Mononuclear cell (primary cell): ENCODE data around the gene VTI1A. TPM values are rescaled to one million over a fixed set of nuclear protein-coding genes. Genes with fewer than 3 reads are reported as not detected.
"Not testable (repeated sequence)": the region's sequence is repeated elsewhere in the genome, so short reads cannot be mapped to it uniquely, and the experiment has no call there.

Source experiments
- H3K27me3 ChIP-seq: 2 replicates; pipeline ENCODE4 v1.6.0; 2011; ENCODE audit warnings: low read length, control low read depth; ENCODE audit not compliant: insufficient read depth
- H3K4me1 ChIP-seq: 2 replicates; pipeline ENCODE4 v1.5.1; 2011; ENCODE audit warnings: mild to moderate bottlenecking, low read length, control low read depth; ENCODE audit not compliant: insufficient read depth
- H3K4me3 ChIP-seq: 2 replicates; pipeline ENCODE4 v1.5.1; 2011; ENCODE audit warnings: mild to moderate bottlenecking, low read length, moderate library complexity
- H3K9me3 ChIP-seq: 2 replicates; pipeline ENCODE4 v1.5.1; 2011; ENCODE audit warnings: low read depth, mild to moderate bottlenecking, control low read depth, low read length
- total RNA-seq: library from RNA; depleted of rRNA; stranded (reverse); fragments of >200 nt; gene quantifications from one replicate; pipeline ENCODE4 v1.2.3, GENCODE V29; 2012

Gene VTI1A
- total RNA-seq, 1 donor = 65.4 TPM

GRCh38 chr10:112532956-112533355 lies 85.9 kb downstream of the VTI1A start:
- no peaks in the 10 kb centered on the region for H3K9me3 ChIP-seq
- H3K4me1 ChIP-seq = no peaks in the 10 kb centered on the region
- H3K27me3 ChIP-seq = no peaks in the 10 kb centered on the region
- no peak overlapping the region for H3K4me3 ChIP-seq

GRCh38 chr10:112533916-112534315 lies 86.9 kb downstream of the VTI1A start:
- Histone ChIP-seq H3K27me3 (no peaks in the 10 kb centered on the region), H3K9me3 (no peaks in the 10 kb centered on the region), H3K4me1 (no peaks in the 10 kb centered on the region), H3K4me3 (no peak overlapping the region)

DNA sequence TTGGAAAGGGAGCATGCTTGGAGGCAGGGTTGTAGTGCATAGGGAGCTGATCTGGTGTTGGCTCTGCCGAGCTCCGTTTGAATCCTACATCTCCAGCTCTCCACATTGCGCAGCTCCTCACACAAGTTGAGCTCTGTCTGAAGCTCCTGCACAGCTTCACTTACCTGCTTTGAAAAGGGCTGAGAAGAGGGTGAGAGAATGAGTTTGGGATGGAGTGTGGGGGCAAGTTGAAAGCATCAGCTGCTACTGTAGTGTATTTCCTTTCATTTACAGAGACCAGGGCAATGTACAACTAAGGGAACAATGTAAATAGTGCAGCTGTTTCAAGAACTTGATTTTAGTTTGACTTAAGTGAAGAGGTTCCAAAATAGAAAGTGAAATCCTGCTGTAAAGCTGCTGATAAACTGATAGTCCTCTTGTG lies 88.5 kb downstream of the VTI1A start:
- Histone ChIP-seq H3K9me3 (no peaks in the 10 kb centered on the region), H3K27me3 (no peaks in the 10 kb centered on the region), H3K4me1 (no peaks in the 10 kb centered on the region), H3K4me3 (no peak overlapping the region)

DNA sequence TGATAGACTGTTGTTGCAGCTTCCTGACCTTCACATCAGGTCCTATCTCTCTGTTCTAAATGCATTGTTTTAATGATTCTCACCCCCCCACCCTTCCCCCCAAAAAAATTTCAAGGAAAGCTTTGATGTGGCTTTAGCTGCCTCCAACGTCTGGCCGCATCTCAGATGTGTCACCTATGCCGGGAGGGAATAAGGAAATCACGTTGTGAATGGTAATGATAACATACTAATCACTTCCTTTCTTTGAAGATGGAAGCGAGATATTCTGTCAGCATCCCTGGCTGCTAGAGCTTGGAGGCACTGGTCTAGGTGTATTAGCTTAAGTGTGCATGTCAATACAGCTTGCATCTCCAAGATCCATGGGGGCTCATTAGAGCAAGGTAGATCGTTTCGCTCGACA lies 89.6 kb downstream of the VTI1A start:
- H3K9me3 ChIP-seq = no peaks in the 10 kb centered on the region
- no peak overlapping the region for H3K4me3 ChIP-seq
- no peaks in the 10 kb centered on the region for H3K4me1 ChIP-seq
- H3K27me3 ChIP-seq = no peaks in the 10 kb centered on the region

GRCh38 chr10:112538168-112538567 lies 91.2 kb downstream of the VTI1A start:
- Histone ChIP-seq H3K9me3 (no peaks in the 10 kb centered on the region), H3K27me3 (no peaks in the 10 kb centered on the region), H3K4me1 (no peaks in the 10 kb centered on the region), H3K4me3 (no peak overlapping the region)

GRCh38 chr10:112539340-112539739 lies 92.3 kb downstream of the VTI1A start:
- H3K9me3 ChIP-seq = no peaks in the 10 kb centered on the region

GRCh38 chr10:112542823-112543222 lies 95.8 kb downstream of the VTI1A start:
- H3K4me1 ChIP-seq, H3K4me3 ChIP-seq, H3K27me3 ChIP-seq, H3K9me3 ChIP-seq: not testable (repeated sequence)

More at GRCh38 chr10:112539340-112539739, 92.3 kb downstream of the VTI1A start:
- Histone ChIP-seq H3K4me3 (no peak overlapping the region), H3K27me3 (no peaks in the 10 kb centered on the region), H3K4me1 (no peaks in the 10 kb centered on the region)

- Histone ChIP-seq H3K4me3 (no peak overlapping the region), H3K4me1 (no peaks in the 10 kb centered on the region), H3K9me3 (no peaks in the 10 kb centered on the region), H3K27me3 (no peaks in the 10 kb centered on the region)
Observed at GRCh38 chr10:112546474-112546873, 99.5 kb downstream of the VTI1A start.

DNA sequence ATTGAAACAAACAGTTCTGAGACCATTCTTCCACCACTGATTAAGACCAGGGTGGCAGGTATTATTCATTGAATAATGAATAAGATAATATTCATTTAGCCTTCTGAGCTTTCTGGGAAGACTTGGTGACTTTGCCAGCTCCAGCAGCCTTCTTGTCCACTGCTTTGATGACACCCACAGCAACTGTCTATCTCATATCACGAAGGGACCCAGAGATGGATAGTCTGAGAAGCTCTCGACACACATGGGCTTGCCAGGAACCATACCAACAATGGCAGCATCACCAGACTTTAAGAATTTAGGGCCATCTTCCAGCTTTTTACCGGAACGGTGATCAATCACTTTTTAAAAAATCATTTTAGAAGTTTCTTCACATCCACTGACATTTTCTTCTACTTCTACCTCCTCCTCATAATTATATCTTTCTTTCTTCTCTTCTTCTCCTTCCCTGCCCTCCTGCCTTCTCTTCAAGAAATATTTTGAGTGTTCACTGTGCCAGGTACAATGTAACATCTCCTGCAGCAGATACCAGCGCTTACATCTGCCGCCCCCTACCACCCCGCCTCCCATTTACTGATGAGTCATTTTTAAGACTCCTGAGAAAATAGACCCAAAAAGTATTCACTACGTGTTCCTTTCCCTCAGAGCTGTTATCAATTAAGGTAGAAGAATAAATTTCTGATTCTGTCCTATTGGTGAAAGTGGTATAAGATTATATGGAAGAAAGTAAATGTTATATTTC lies 101.7 kb downstream of the VTI1A start:
- Histone ChIP-seq H3K27me3 (no peaks in the 10 kb centered on the region), H3K9me3 (no peaks in the 10 kb centered on the region), H3K4me1 (no peaks in the 10 kb centered on the region), H3K4me3 (no peak overlapping the region)

DNA sequence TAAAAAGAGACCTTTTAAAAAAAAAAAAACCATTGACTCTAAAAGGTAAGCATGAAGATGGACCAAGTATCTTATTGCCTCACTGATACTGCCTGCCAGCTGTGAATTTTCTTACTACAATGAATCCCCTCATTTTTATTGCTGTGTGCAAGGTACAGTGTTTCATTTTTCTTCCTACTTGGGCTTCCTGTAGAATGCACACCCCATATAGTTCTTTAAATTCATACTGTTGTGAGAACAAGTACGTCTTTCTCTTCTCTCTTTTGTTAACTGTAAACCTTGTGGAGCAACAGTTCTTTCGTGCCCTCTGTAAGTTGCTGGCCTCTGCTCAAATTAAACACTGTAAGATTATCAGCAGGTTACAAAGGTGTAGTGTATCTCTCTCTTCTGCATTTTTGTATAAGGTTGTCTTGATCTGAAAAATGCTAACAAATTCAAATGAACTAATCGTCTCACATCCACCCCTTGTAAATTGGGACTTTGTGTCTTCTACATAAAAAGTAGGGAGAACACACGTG lies 105.6 kb downstream of the VTI1A start:
- H3K27me3 ChIP-seq = no peaks in the 10 kb centered on the region
- H3K4me3 ChIP-seq = no peak overlapping the region
- no peaks in the 10 kb centered on the region for H3K4me1 ChIP-seq
- no peaks in the 10 kb centered on the region for H3K9me3 ChIP-seq

DNA sequence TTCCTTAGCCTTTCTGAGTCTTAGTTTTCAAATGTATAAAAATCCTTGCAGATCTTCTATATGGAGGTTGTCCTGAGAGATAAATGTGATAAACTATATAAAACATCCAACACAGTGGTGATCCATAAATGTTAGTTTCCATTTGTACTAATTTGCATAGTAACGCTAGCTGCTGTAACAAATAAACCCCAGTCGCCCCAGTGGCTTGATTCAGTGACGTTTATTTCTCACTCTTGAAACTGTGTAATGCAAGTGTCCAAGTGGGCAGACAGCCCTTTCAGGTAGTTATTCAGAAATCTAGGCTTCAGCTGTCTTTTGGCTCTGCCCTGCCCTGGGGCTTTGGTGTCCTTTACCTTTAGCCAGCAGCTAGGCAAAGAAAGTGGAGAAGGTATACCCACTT lies 106.3 kb downstream of the VTI1A start:
- no peak overlapping the region for H3K4me3 ChIP-seq

DNA sequence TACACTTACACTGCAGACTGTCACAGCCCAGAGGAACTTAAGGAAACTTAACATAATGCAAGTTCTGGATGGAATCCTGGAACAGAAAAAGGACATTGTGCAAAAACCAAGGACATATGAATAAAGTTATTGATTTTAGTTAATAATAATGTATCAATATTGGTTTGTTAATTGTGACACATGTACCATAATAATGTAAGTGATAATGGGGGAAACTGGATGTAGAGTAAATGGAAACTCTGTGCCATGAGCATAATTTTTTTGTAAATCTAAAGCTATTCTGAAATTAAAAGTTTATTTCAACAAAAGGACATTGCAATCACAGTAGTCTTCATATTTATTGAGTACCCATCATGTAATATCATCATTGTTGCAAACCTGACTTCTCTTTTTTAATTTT lies 107.2 kb downstream of the VTI1A start:
- Histone ChIP-seq H3K4me1 (no peaks in the 10 kb centered on the region), H3K4me3 (no peak overlapping the region), H3K27me3 (no peaks in the 10 kb centered on the region), H3K9me3 (no peaks in the 10 kb centered on the region)

More for the DNA sequence above, 106.3 kb downstream of the VTI1A start:
- no peaks in the 10 kb centered on the region for H3K4me1 ChIP-seq
- H3K9me3 ChIP-seq = no peaks in the 10 kb centered on the region
- no peaks in the 10 kb centered on the region for H3K27me3 ChIP-seq

DNA sequence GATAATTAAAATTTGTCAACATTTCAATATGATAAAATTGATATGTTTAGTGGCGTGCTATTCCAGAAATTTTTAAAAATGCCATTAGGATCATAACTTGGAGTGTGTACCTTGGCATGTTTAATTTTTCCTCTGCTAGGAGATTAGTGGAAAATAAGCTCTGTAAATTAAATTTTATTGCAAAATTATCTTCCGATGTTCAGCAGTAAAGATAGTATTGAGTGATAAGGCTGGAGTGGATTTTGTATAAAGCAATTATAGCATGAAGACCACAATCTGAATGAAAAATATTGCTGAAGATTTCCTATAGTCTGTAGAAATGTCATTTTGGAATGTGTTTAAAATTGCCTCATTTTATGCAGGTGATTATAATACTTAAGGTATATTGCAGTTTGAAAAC lies 110.2 kb downstream of the VTI1A start:
- H3K4me1 ChIP-seq = no peaks in the 10 kb centered on the region
- H3K4me3 ChIP-seq = no peak overlapping the region
- no peaks in the 10 kb centered on the region for H3K27me3 ChIP-seq
- no peaks in the 10 kb centered on the region for H3K9me3 ChIP-seq

GRCh38 chr10:112558476-112559142 lies 111.6 kb downstream of the VTI1A start:
- Histone ChIP-seq H3K27me3 (no peaks in the 10 kb centered on the region), H3K4me1 (no peaks in the 10 kb centered on the region), H3K4me3 (no peak overlapping the region)

GRCh38 chr10:112559349-112559748 lies 112.3 kb downstream of the VTI1A start:
- H3K4me3 ChIP-seq = no peak overlapping the region
- no peaks in the 10 kb centered on the region for H3K9me3 ChIP-seq
- no peaks in the 10 kb centered on the region for H3K4me1 ChIP-seq
- no peaks in the 10 kb centered on the region for H3K27me3 ChIP-seq

More at GRCh38 chr10:112558476-112559142, 111.6 kb downstream of the VTI1A start:
- H3K9me3 ChIP-seq = no peaks in the 10 kb centered on the region
